DND-41 (cell line): Measurements from ENCODE around the gene TTLL10.

ENCODE experiments used
- ATAC-seq: fragments of 200-7000 bp; cut with Tn5 transposase; 3 replicates; pipeline ENCODE4 v1.9.1; 2021; ENCODE audit warnings: low read depth; ENCODE audit not compliant: insufficient read depth
- DNase-seq: peaks from one replicate; pipeline ENCODE4 v3.0.0-alpha.2; 2020
- H2AFZ ChIP-seq: 2 replicates; pipeline ENCODE4 v1.6.0; 2012; ENCODE audit warnings: low read depth, low read length
- H3K27ac ChIP-seq: 2 replicates; pipeline ENCODE4 v1.5.1; 2012; ENCODE audit warnings: low read length, inconsistent platforms
- H3K27me3 ChIP-seq: fragments of 200-600 bp; sonication (generic); 2 replicates; pipeline ENCODE4 v1.6.0; 2012; ENCODE audit warnings: low read length, mild to moderate bottlenecking, inconsistent platforms; ENCODE audit not compliant: insufficient read depth, poor library complexity
- H3K36me3 ChIP-seq: 2 replicates; pipeline ENCODE4 v1.5.1; 2012; ENCODE audit warnings: low read length, inconsistent platforms; ENCODE audit not compliant: insufficient read depth
- H3K4me1 ChIP-seq: 2 replicates; pipeline ENCODE4 v1.5.1; 2012; ENCODE audit warnings: mild to moderate bottlenecking, low read length; ENCODE audit not compliant: insufficient read depth
- H3K4me2 ChIP-seq: 2 replicates; pipeline ENCODE4 v1.6.0; 2012; ENCODE audit warnings: mild to moderate bottlenecking, moderate library complexity, low read length, inconsistent platforms; ENCODE audit not compliant: insufficient read depth
- H3K4me3 ChIP-seq, 2 experiments: fragments of 200-600 bp in 1 of 2; shearing (Covaris generic) in 1 of 2; 2 replicates each; pipeline ENCODE4 v1.5.1; 2012 to 2016; ENCODE audit warnings: inconsistent platforms in 2 of 2, low read length in 2 of 2, mild to moderate bottlenecking in 2 of 2, low read depth in 1 of 2, moderate library complexity in 1 of 2
- H3K79me2 ChIP-seq: 2 replicates; pipeline ENCODE4 v1.6.0; 2012; ENCODE audit warnings: low read length, inconsistent platforms; ENCODE audit not compliant: insufficient read depth
- H3K9ac ChIP-seq: 2 replicates; pipeline ENCODE4 v1.6.0; 2012; ENCODE audit warnings: low read depth, mild to moderate bottlenecking, inconsistent platforms, low read length, moderate library complexity
- H3K9me3 ChIP-seq: 2 replicates; pipeline ENCODE4 v1.5.1; 2012; ENCODE audit warnings: low read length, moderate library complexity, mild to moderate bottlenecking, inconsistent platforms; ENCODE audit not compliant: insufficient read depth, severe bottlenecking
- H4K20me1 ChIP-seq: 2 replicates; pipeline ENCODE4 v1.6.0; 2012; ENCODE audit warnings: low read length; ENCODE audit not compliant: insufficient read depth
- CTCF ChIP-seq: IDR thresholded peaks from 2 replicates; pipeline ENCODE4 v1.5.1; 2012; ENCODE audit warnings: borderline replicate concordance, low read length, moderate library complexity, mild to moderate bottlenecking; ENCODE audit not compliant: poor library complexity, severe bottlenecking; ENCODE audit errors: extremely low read depth
- EZH2 ChIP-seq: IDR thresholded peaks from 3 replicates; pipeline ENCODE4 v1.6.1; 2012; ENCODE audit warnings: borderline replicate concordance, low read depth, mild to moderate bottlenecking, moderate library complexity, low read length, inconsistent platforms; ENCODE audit not compliant: severe bottlenecking

The TTLL10 gene

GRCh38 chr1:1129381-1129821, 44.3 kb upstream of the TTLL10 start:
- Histone ChIP-seq H3K27ac (no peak overlapping the region), H4K20me1 (0 out of 2 replicates have a peak, but pooled peaks cover 2% of the 10 kb centered on the region), H3K4me1 (no peaks in the 10 kb centered on the region), H3K9me3 (no peaks in the 10 kb centered on the region), H3K79me2 (no peaks in the 10 kb centered on the region), H3K4me3 (no peak overlapping the region), H3K27me3 (no peaks in the 10 kb centered on the region), H3K9ac (no peak overlapping the region), H2AFZ (no peak overlapping the region), H3K4me2 (no peak overlapping the region), H3K36me3 (no peaks in the 10 kb centered on the region)
- TF ChIP-seq EZH2 (no peak), CTCF (no peak)
- DNase-seq = no peak
- ATAC-seq = no peak

- H3K4me3 ChIP-seq = no peak overlapping the region
- H3K9ac ChIP-seq = no peak overlapping the region
- ATAC-seq = no peak
- H2AFZ ChIP-seq = no peak overlapping the region
- H3K9me3 ChIP-seq = no peaks in the 10 kb centered on the region
- TF ChIP-seq CTCF = no peak
- TF ChIP-seq EZH2 = no peak
- DNase-seq = no peak
- H3K4me2 ChIP-seq = no peak overlapping the region
- no peaks in the 10 kb centered on the region for H3K79me2 ChIP-seq
- no peaks in the 10 kb centered on the region for H3K36me3 ChIP-seq
- H3K27ac ChIP-seq = no peak overlapping the region
- no peaks in the 10 kb centered on the region for H4K20me1 ChIP-seq
- no peaks in the 10 kb centered on the region for H3K27me3 ChIP-seq
- no peaks in the 10 kb centered on the region for H3K4me1 ChIP-seq
These were observed 43.2 kb upstream of the TTLL10 start for GRCh38 chr1:1130206-1131120.

- Histone ChIP-seq H3K4me1 (peaks cover under 1% of the 10 kb centered on the region; the same call in 1 of the 2 replicates), H3K9me3 (no peaks in the 10 kb centered on the region), H3K4me3 (no peak overlapping the region), H3K79me2 (no peaks in the 10 kb centered on the region), H3K27me3 (peaks cover 13% of the 10 kb centered on the region), H3K36me3 (no peaks in the 10 kb centered on the region), H4K20me1 (peaks cover 11% of the 10 kb centered on the region; the same call in 1 of the 2 replicates), H2AFZ (no peak overlapping the region), H3K27ac (no peak overlapping the region), H3K9ac (no peak overlapping the region), H3K4me2 (no peak overlapping the region)
- DNase-seq (no peak), ATAC-seq (no peak)
- TF ChIP-seq CTCF = no peak
- no peak for TF ChIP-seq EZH2
These were observed 41.4 kb upstream of the TTLL10 start for GRCh38 chr1:1132042-1132950.
